AG09309 (cell line): ENCODE measurements around the gene LIMS2.

Experiments
- DNase-seq: peaks from one replicate; pipeline ENCODE4 v3.0.0-alpha.2; 2010; ENCODE audit warnings: low read depth
- H3K4me3 ChIP-seq: 2 replicates; pipeline ENCODE4 v1.5.1; 2011; ENCODE audit warnings: mild to moderate bottlenecking, low read depth, low read length, moderate library complexity; ENCODE audit not compliant: control insufficient read depth
- TF ChIP-seq, protein P1 (sequence below): IDR thresholded peaks from 2 replicates; pipeline ENCODE4 v1.5.1; 2011; ENCODE audit warnings: mild to moderate bottlenecking, low read depth, low read length, inconsistent platforms; ENCODE audit not compliant: insufficient read depth, control insufficient read depth; ENCODE audit errors: missing control alignments

The LIMS2 gene, protein sequence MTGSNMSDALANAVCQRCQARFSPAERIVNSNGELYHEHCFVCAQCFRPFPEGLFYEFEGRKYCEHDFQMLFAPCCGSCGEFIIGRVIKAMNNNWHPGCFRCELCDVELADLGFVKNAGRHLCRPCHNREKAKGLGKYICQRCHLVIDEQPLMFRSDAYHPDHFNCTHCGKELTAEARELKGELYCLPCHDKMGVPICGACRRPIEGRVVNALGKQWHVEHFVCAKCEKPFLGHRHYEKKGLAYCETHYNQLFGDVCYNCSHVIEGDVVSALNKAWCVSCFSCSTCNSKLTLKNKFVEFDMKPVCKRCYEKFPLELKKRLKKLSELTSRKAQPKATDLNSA

DNA sequence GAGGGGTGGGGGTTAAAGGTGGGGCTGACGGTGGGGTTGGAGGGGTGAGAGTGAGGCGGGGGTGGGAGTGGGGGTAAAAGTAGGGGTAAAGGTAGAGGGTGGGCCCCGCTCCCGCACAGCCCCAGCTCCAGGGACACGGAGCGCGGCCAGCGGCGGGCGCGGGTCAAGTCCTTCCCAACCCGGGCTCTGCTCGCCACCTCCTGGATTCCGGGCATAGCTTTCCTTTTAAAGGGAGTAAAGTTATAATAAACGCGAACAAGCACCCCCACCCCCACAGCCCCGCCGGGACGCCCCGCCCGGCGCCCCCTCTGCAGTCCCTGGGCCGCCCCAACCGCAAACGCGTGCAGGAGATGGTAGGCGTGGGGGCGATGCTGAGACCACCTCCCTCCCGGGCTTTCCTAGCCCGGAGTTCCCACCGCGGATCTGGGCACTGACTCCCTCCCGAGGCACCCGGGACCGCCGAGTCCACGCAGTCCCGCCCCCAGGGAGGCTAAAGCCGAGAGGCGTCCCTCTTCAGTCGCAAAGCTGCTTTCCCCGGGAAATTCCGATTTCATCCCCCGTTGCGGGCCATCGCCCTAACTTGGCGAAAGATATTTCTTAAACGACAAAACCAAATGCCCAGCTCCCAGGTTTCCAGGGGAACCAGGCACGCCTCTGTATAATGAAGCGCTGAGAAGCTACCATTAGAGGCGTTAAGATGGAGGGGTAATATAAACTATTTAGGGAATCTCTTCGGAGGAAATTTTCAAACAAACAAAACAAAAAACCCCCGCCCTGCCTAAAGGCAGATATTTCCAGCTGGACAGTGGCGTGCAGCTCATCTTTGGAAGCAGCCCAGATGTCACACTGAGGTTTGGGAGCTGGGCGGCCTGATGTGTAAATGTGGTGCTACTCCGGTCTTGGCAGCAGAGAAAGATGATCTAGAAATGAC, at the start of gene LIMS2:
Gene LIMS2 (minus strand): TSS at position 200 of the 931 bp plus-strand sequence. CDS start 506 bp downstream, outside the sequence.
- TF ChIP-seq, protein P1, sequence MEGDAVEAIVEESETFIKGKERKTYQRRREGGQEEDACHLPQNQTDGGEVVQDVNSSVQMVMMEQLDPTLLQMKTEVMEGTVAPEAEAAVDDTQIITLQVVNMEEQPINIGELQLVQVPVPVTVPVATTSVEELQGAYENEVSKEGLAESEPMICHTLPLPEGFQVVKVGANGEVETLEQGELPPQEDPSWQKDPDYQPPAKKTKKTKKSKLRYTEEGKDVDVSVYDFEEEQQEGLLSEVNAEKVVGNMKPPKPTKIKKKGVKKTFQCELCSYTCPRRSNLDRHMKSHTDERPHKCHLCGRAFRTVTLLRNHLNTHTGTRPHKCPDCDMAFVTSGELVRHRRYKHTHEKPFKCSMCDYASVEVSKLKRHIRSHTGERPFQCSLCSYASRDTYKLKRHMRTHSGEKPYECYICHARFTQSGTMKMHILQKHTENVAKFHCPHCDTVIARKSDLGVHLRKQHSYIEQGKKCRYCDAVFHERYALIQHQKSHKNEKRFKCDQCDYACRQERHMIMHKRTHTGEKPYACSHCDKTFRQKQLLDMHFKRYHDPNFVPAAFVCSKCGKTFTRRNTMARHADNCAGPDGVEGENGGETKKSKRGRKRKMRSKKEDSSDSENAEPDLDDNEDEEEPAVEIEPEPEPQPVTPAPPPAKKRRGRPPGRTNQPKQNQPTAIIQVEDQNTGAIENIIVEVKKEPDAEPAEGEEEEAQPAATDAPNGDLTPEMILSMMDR = peak; percentile 25
- no peak for DNase-seq
- peak within 1 kb of the TSS; percentile 62 for H3K4me3 ChIP-seq

DNA sequence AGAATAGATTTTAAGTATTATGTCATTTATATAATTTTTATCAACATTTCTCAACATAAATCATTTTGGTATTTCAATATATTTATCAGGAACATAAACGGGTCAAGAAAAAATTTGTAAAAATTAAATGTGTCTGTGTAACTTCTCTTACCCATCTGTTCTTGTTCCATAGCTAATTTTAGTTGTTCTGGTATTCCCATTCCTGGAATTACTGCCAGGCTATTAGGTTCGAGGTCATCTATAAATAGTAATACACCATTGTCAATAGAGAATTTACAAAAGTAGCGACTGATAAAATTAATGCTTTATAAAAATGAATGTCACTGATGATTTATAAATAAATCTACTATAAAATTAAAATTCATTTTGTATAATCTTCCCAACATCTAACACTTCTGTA, 47.5 kb upstream of the LIMS2 start:
- TF ChIP-seq, protein P1 = no peak
- no peak for DNase-seq
- H3K4me3 ChIP-seq = no peak overlapping the region

DNA sequence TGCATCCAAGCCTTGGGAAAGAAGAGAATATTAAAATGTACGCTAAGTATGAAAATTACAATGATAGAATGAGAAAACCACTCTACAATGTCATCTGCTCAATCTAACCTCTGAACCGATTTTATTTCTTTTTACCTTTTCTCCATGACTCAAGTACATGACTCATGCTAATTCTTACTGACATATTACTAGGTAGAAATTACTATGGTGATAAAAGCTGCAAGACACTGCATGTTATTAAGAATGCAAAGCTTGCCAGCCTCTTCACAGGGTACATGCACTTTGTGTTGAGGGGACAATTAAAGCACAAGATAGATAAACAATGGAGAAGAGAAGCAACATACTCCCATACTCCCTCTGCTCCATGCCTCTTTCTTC, 46.6 kb upstream of the LIMS2 start:
- TF ChIP-seq, protein P1 = no peak
- no peak for DNase-seq
- H3K4me3 ChIP-seq = no peak overlapping the region

DNA sequence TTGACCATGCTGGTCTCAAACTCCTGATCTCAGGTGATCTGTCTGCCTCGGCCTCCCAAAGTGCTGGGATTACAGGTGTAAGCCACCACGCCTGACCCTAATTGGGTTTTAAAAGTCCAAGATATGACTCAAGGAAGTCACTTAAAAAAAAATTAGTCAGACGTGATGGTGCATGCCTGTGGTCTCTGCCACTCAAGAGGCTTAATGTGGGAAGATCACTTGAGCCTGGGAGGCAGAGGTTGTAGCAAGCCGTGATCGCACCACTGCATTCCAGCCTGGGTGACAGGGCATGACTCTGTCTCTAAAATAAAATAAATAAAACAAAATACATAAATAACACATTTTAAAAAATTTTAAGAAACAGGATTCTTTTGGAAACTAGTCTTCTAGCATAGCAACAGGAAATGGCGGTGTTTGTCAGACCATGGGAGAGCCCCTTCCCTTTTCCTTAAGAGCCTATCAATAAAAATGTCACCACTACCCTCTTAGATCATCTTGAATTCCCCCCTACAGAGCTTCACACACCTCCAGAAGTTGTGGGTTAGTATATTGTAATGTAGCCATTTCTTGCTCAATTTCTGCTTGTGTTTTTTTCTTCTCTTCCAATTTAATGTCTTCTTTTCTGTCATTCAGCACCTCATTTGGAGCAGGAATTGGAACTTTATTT, 46.1 kb upstream of the LIMS2 start:
- no peak for DNase-seq
- no peak overlapping the region for H3K4me3 ChIP-seq
- TF ChIP-seq, protein P1 = no peak

DNA sequence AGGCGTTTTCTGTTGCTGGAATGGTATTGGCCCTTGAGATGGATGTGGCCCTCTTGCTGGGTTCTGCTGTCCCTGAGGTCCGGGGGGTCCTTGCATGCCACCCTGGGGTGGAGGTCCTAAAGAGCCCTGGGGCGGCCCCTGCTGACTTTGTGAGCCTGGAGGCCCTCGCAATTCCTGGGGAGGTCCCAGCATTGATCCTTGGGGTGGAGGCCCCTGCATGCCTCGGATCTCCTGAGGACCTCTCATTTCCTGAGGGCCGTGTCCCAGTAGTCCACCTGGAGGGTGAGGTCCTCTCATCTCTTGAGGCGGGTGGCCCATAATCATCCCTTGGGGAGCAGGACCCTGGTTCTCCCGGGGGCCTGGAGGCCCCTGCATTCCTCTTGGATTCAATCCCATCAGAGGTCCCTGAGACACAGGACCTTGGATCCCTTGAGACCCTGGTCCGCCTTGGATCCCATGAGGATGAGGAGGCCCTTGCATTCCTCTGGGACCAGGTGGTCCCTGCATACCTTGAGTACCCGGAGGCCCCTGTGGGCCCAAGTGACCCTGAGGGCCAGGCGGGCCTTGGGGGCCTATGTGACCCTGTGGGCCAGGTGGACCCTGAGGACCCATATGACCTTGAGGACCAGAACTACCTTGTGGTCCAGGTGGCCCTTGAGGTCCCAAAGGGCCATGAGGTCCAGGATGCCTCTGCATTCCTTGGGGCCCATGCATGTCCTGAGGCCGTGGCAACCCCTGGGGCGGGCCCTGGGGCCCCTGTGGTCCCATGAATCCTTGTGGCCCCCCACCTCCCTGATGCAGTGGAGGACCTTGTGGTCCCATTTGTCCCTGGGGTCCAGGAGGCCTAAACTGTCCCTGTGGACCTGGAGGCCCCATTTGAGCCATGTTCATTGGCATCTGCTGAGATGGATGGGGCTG, 44.2 kb upstream of the LIMS2 start:
- H3K4me3 ChIP-seq = no peak overlapping the region
- DNase-seq = no peak
- TF ChIP-seq, protein P1 = no peak

DNA sequence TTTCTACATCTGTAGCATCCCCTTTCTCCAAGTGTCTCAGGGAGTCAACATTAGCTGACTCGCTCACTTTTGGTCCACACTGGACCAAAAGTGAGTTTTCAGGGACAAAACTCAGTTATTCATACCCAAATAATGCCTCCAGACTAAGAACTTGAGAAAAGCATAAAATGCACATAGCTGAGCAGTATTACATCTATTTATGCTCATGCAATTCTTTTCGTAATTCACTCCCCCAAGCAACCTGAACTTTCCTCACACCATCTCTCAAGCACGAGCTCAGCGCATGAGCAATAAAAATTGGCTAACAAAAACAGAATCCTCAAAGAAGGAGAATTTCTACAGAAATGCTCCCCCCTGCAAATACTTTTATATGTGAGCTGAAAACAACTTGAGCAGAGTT, 42.9 kb upstream of the LIMS2 start:
- TF ChIP-seq, protein P1 = no peak
- no peak for DNase-seq
- H3K4me3 ChIP-seq = no peak overlapping the region
